Keratinocyte (primary cell): ENCODE data around the gene ZP1.

Experiments
- EZH2 ChIP-seq: IDR thresholded peaks from one replicate; pipeline ENCODE4 v1.6.1; 2012; ENCODE audit warnings: inconsistent platforms, mild to moderate bottlenecking, low read length, moderate library complexity
- TF ChIP-seq, protein P1 (sequence below), 3 experiments: IDR thresholded peaks in 1 of 3; conservative IDR thresholded peaks in 1 of 3; optimal IDR thresholded peaks in 1 of 3; 2 replicates in 2 of 3; 3 replicates in 1 of 3; pipeline versions ENCODE3 to v1.5.1; 2011; ENCODE audit warnings: low read length in 3 of 3, mild to moderate bottlenecking in 3 of 3, moderate library complexity in 2 of 3, control low read depth in 1 of 3, inconsistent platforms in 1 of 3; ENCODE audit not compliant: insufficient read depth in 2 of 3; ENCODE audit errors: extremely low read depth in 1 of 3

DNA sequence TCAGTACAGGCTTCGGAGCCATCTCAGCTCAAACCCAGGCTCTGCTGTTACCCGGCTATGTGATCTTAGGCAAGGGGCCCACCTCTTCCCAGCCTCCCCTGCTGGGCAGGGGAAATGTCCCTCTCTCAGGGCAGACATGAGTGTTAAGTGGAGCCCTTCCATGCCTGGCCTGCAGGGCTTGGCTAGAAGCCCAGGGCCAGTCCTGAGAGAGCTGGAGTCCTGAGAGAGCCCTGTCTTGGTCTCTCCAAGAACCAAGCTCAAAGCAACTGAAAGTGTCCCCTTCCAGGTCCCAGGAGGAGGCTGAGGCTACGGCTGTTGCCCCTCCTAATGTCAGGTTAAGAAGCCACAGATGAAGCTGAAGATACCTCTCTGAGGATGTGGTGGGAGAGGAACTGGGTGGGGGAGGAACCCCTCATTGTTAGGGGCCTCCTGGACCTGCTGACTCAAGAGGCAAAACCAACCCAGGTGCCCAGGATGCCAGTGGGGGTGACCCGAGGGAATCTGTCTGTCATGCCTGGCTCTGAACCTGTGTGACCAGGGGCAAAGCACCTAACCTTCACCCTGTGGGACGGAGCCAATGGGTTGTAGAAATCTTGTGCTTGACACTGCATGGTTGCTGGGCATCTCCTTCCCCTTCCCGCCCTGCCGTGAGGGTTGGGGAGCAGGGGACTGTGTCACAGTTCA lies 4.2 kb downstream of the ZP1 start:
- TF ChIP-seq, protein P1, sequence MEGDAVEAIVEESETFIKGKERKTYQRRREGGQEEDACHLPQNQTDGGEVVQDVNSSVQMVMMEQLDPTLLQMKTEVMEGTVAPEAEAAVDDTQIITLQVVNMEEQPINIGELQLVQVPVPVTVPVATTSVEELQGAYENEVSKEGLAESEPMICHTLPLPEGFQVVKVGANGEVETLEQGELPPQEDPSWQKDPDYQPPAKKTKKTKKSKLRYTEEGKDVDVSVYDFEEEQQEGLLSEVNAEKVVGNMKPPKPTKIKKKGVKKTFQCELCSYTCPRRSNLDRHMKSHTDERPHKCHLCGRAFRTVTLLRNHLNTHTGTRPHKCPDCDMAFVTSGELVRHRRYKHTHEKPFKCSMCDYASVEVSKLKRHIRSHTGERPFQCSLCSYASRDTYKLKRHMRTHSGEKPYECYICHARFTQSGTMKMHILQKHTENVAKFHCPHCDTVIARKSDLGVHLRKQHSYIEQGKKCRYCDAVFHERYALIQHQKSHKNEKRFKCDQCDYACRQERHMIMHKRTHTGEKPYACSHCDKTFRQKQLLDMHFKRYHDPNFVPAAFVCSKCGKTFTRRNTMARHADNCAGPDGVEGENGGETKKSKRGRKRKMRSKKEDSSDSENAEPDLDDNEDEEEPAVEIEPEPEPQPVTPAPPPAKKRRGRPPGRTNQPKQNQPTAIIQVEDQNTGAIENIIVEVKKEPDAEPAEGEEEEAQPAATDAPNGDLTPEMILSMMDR (optimal IDR thresholded peaks at IDR 0.05 in 1 of 3, IDR thresholded peaks at IDR 0.05 in 1 of 3, conservative IDR thresholded peaks at IDR 0.05 in 1 of 3; ENCODE audit: extremely low read depth in 1 of 3, insufficient read depth in 2 of 3, low read length in 3 of 3): no peak
- no peak for TF ChIP-seq EZH2
